HFFc6 (cell line): ENCODE results near the gene RIPK3. TPM values are rescaled to one million over a fixed set of nuclear protein-coding genes. Genes with fewer than 3 reads are reported as not detected.

Experiments
- DNase-seq: peaks from one replicate; pipeline ENCODE4 v3.0.0-alpha.2; 2018
- H3K27ac Mint-ChIP-seq: 2 replicates; pipeline ENCODE4 v1.8.0; 2020; ENCODE audit warnings: mild to moderate bottlenecking, mixed read lengths
- H3K27me3 Mint-ChIP-seq: 2 replicates; pipeline ENCODE4 v1.8.0; 2021; ENCODE audit warnings: mild to moderate bottlenecking, moderate library complexity, mixed read lengths; ENCODE audit not compliant: insufficient read depth
- H3K36me3 Mint-ChIP-seq: 2 replicates; pipeline ENCODE4 v1.8.0; 2021; ENCODE audit warnings: low read depth, mixed read lengths
- H3K4me1 Mint-ChIP-seq: 2 replicates; pipeline ENCODE4 v1.8.0; 2020; ENCODE audit warnings: low read depth, mixed read lengths
- H3K4me3 Mint-ChIP-seq: 2 replicates; pipeline ENCODE4 v1.8.0; 2020; ENCODE audit warnings: mild to moderate bottlenecking, moderate library complexity, mixed read lengths
- H3K9me3 Mint-ChIP-seq: 2 replicates; pipeline ENCODE4 v1.8.0; 2020; ENCODE audit warnings: mild to moderate bottlenecking, mixed read lengths
- CTCF ChIP-seq: fragments of 200-600 bp; sonication (generic); IDR thresholded peaks from 2 replicates; pipeline ENCODE4 v1.5.0; 2021; ENCODE audit warnings: antibody characterized with exemption, mild to moderate bottlenecking
- total RNA-seq, 6 experiments: library from RNA; stranded (reverse); fragmentation: NEBNext Ultra II Directional; extraction: Animal tissue kit (Norgen Biotek cat#: 25700); gene quantifications; 2 replicates in 1 of 6; 3 replicates in 5 of 6; pipeline ENCODE4 v1.2.3, GENCODE V29; 2021

Gene RIPK3
- total RNA-seq, 6 experiments from 2014 or later: not detected

GRCh38 chr14:24349742-24350141 lies 10.0 kb upstream of the RIPK3 start:
- Mint-ChIP-seq H3K27me3 (peaks cover 26% of the 10 kb centered on the region), H3K4me3 (no peak overlapping the region), H3K36me3 (no peaks in the 10 kb centered on the region), H3K4me1 (peaks cover 43% of the 10 kb centered on the region), H3K9me3 (no peaks in the 10 kb centered on the region), H3K27ac (no peak overlapping the region)
- no peak for DNase-seq
- no peak for TF ChIP-seq CTCF

GRCh38 chr14:24348186-24348585 lies 8.4 kb upstream of the RIPK3 start:
- no peaks in the 10 kb centered on the region for H3K9me3 Mint-ChIP-seq
- no peak for DNase-seq
- no peak for TF ChIP-seq CTCF
- no peak overlapping the region for H3K4me3 Mint-ChIP-seq
- no peaks in the 10 kb centered on the region for H3K36me3 Mint-ChIP-seq
- H3K4me1 Mint-ChIP-seq: peaks cover 31% of the 10 kb centered on the region
- H3K27ac Mint-ChIP-seq: no peak overlapping the region
- H3K27me3 Mint-ChIP-seq: peaks cover 25% of the 10 kb centered on the region

GRCh38 chr14:24347134-24347533 lies 7.3 kb upstream of the RIPK3 start:
- Mint-ChIP-seq H3K4me3 (no peak overlapping the region), H3K27ac (no peak overlapping the region), H3K4me1 (peaks cover 20% of the 10 kb centered on the region), H3K9me3 (no peaks in the 10 kb centered on the region), H3K27me3 (peaks cover 23% of the 10 kb centered on the region), H3K36me3 (no peaks in the 10 kb centered on the region)
- TF ChIP-seq CTCF: no peak
- no peak for DNase-seq

- peaks cover 32% of the 10 kb centered on the region for H3K27me3 Mint-ChIP-seq
These were observed 4.2 kb upstream of the RIPK3 start for GRCh38 chr14:24343795-24344660.

GRCh38 chr14:24342889-24343288 lies 3.1 kb upstream of the RIPK3 start:
- TF ChIP-seq CTCF: no peak
- H3K4me1 Mint-ChIP-seq: no peaks in the 10 kb centered on the region
- peaks cover 39% of the 10 kb centered on the region for H3K27me3 Mint-ChIP-seq
- H3K9me3 Mint-ChIP-seq: no peaks in the 10 kb centered on the region
- H3K36me3 Mint-ChIP-seq: no peaks in the 10 kb centered on the region
- DNase-seq: no peak
- no peak overlapping the region for H3K27ac Mint-ChIP-seq
- H3K4me3 Mint-ChIP-seq: no peak overlapping the region

More at GRCh38 chr14:24343795-24344660, 4.2 kb upstream of the RIPK3 start:
- Mint-ChIP-seq H3K9me3 (no peaks in the 10 kb centered on the region), H3K4me1 (no peaks in the 10 kb centered on the region), H3K27ac (no peak overlapping the region), H3K4me3 (no peak overlapping the region), H3K36me3 (no peaks in the 10 kb centered on the region)
- no peak for DNase-seq
- no peak for TF ChIP-seq CTCF
